Measurements from ENCODE around the gene CDKAL1.

Gene CDKAL1

DNA sequence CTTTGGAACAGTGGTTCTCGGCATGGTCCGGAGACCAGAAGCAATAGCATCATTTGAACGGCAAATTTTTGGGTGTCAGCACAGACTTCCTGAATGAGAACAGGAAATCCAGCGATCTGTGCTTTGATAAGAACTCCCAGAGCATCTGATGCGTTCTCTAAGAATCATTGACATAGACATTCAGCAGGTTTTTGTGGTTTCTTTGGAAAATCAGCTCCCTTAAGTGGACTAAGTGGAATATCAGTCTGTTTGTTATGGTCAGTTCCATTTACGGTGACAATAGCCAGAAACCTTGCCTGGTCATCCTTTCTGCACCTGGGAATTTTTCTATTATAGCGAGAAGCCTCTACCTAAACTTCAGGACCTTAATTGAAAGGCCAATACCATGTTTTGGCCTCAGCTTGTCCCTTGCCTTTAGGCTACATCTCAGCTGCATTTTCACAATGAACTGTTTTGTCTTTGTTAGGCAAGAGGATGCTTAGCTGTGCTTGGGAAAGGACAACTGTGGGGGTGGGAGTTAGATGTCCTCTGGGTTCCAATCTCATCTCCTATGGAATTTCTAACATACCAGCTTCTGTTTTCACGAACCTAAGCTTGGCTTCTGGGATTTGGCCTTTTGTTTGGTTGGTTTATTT, 299.7 kb downstream of the CDKAL1 start:
- DNase-seq (ENCODE audit: low read depth, low spot score), result peak; percentile 77

DNA sequence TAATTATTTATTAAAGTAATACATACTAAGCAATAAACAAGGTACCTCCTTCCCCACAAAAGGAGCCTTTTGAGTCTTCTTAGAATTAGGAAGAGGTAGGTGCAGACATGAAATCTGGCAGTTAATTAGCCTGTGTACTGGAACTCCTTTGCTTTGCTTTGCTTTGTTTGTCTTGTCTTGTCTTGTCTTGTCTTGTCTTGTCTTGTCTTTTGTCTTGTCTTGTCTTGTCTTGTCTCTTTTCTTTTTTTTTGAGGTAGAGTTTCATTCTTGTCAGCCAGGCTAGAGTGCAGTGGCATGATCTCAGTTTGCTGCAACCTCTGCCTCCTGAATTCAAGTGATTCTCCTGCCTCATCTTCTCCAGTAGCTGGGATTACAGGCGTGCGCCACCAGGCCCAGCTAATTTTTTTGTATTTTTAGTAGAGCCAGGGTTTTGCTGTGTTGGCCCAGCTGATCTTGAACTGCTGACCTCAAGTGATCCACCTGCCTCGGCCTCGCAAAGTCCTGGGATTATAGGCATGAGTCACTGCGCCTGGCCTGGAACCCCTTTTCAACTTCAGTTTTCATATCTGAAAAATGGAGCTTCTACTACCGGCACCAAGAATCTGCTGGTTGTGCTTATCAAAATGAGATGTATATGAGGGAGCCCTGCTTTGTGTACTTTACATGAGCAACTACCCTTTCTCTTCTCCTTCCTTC, 301.2 kb downstream of the CDKAL1 start:
- peak; percentile 6 for DNase-seq (ENCODE audit: low read depth, low spot score)

DNA sequence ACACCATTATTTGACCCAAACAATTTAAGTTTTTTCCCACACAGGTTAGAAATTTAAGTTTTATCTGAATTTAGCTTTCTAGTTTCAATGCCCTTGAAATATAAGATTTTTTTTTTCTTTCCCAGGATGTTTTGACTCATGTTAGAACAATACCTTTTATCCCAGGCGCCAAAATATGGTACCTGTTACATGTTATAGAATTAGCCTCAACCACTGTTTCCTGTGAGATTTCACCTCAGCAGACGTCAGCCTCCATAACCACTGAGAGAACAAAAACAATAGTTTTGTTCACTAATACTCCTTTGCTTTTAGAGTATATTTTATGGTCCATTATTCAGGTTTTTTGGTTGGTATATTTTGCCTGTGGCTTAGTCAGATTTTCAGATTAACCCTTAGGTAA, 302.9 kb downstream of the CDKAL1 start:
- no peak for DNase-seq (ENCODE audit: low read depth, low spot score)

DNA sequence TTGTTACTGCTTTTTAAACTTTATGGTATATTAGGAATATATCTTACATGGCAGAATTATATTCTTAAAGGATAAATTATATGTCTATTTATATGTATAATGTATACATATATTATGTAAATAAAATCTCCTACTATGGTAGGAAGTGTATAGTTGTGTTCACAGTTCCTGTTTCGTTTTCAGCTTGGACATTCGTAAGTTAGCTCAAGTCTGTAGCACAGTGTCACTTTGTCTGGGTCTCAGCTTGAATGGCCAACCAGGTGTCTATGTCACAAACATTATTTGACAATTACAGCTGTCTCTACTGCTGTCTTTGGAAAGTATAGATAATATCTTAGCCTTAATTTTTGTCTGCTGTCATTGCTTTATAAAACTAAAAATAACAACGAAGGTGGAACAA, 303.9 kb downstream of the CDKAL1 start:
- no peak for DNase-seq (ENCODE audit: low read depth, low spot score)

DNA sequence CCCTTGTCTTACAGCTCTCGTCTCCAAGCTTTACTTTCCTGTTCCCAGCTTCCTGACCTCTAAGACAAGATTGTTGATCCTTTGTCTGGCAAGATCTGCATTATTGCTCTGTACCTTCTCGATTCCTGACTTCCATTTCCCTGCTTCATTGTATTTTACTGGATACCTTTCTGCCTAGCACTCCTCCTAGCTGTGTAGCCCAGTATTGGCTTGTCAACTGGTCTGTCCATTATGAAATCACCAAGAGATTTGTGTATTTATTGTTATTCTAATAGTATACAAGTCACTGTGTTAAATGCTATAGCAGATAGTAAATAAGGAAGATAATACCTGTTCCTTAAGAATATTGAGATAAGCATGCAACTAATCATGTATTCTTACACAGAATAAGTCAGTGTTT, 305.4 kb downstream of the CDKAL1 start:
- no peak for DNase-seq (ENCODE audit: low read depth, low spot score)

DNA sequence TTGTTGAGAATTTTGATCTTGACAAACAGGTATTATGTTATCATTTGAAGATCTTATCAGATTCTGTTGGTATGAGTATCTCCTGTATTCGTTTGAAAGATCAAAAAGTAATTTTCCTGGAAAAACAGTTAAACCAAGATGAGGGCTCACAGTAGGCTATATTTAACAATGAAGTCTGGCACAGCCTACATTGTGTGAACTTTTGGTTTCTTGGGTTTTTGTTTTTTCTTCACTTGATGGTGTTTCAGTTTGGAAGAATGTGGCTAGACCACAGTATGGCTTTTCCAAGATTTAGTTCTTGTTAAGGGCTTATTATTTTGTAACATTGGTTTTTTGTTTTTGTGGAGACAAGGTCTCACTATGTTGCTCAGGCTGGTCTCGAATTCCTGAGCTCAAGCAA, 306.4 kb downstream of the CDKAL1 start:
- DNase-seq (ENCODE audit: low read depth, low spot score), result no peak

DNA sequence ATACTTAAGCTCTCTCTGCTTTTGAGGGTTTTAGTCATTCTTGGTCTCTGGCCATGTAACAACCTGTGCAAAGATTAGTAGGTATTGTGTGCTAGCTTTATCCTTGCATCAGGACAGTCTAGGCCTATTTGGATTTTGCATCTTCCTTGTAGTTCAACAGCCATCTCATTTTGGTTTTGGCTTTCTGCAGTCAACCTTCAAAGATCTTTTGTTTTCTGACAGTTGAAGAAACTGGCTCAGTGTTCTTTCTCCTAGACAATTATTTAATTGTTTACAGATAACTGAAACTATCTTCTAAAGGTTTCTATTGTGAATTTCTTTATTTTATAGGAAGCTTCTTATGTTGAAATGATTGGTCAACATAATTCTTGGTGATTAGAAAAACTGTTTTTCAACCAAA, 307.5 kb downstream of the CDKAL1 start:
- DNase-seq (ENCODE audit: low read depth, low spot score), result no peak

DNA sequence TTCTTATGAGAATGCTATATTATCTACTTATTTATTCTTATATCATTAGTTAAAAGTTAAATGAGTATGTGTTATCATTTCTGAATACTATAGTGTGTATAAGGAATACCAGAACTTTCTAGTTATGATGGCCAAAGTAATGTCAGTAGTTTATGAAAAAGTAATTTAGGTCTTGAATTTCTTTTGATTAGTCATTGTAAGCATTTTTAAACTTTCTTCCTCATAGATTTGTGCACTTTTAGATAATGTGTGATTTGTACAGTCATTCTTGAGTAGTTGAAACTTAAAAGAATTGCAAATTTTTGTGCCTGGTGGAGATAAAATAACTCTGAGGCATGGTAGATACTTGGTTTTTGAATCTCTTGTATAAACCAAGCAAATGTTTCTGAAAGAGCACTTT, 311.3 kb downstream of the CDKAL1 start:
- no peak for DNase-seq (ENCODE audit: low read depth, low spot score)

DNA sequence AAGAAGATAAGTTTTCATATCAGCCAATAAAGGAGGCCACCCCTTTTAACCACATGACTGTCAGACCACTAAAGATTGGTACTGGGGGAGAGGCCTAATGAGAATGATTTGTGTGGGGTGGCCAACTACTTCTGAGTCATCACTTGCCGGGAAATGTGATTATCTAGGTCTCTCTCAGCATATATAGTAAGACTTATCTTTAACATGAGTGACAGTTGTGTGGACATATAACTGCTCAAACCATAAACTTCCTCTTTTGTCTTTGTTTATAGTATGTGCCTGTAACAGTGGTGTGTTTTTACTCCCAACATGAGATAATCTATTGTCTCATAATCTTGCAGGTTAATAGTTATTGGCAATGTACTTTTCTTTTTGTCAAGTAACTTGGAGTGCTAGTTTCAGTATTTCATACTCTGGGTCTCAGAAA, 312.4 kb downstream of the CDKAL1 start:
- DNase-seq (ENCODE audit: low read depth, low spot score), result no peak

DNA sequence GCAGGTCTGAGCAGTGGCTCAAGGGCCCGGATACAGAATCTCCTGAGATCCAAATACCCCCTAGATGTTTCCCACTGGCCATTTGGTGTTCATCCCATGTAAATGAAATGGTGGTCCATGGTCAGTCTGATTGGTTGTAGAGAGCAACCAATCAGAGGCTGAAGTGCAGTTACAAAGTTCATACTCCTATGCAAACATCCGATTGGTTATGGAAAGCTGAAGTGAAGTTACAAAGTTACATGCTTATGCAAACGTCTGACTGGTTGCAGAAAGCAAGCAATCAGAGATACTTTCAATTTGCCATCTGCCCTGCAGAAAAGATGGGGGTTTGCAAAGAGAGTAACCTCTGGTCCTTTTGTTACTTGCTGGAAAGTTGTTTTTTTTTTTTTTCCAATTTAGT, 313.6 kb downstream of the CDKAL1 start:
- DNase-seq (ENCODE audit: low read depth, low spot score), result no peak

DNA sequence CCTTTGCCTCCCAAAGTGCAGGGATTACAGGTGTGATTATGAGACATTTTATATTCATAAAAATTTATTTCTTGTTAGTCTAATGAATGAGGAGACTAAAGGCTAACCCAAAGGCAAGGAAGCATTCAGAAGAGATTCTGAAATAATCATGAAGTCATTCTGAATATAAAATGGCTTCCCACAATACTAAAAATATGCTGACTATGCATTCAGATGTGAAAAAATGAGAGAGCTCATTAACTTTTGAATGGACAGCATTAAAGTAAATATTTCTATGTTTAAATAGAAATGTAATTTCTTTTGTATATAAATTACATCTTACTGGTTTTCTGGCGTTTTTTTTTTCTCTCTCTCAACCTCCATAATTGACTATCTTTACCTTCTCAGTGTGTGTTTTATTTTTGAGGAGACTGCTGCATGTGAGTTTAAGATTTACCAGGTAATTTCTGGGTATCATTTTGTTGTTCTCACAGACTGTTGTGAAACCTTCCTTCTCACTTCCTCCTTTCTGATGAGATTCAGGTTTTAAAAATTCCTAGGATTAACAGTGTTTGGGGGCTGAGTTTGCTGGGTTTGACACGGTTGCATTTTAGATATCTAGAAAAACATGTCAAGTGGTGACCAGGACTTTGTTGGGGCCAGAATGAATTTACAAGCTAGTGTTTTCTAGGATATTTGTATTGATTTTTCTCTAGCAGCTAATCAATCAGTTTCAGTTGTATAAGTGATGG, 316.6 kb downstream of the CDKAL1 start:
- DNase-seq (ENCODE audit: low read depth, low spot score), result no peak

DNA sequence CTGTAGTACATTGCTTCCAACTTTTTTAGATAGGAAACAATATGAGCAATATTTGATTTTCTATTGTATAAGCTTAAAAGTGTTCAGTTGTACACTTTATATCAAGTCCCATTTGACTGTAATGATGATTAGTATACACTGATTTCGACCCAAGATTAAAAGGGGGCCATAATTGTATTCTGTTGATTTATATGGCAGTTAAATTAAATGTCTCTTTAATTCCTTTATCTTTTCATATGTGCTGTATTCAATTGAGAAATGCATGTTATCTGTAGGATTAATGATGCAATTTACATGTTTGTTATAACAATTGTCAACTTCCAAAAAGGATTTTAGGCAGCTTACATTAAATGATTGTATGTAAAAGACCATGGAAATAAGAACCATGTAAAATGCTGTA, 317.5 kb downstream of the CDKAL1 start:
- no peak for DNase-seq (ENCODE audit: low read depth, low spot score)

DNA sequence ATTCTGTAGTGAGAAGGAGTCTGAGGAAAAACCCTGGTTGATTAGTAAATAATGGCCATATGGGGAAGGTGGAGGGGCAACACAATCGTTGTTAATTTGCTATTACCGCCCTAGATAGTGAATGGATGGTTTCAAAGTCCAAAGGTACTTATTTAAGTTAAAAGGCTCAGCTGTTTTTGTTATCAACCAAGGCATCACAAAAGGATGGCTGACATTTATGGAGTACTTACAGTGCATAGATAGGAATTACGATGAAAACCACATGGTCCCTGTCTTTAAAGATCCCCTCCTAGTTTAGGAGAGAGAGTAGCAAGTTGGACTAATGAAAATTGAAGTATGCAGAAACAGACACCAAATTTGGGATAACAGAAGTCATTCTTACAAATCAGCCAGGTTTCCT, 319.6 kb downstream of the CDKAL1 start:
- no peak for DNase-seq (ENCODE audit: low read depth, low spot score)

DNA sequence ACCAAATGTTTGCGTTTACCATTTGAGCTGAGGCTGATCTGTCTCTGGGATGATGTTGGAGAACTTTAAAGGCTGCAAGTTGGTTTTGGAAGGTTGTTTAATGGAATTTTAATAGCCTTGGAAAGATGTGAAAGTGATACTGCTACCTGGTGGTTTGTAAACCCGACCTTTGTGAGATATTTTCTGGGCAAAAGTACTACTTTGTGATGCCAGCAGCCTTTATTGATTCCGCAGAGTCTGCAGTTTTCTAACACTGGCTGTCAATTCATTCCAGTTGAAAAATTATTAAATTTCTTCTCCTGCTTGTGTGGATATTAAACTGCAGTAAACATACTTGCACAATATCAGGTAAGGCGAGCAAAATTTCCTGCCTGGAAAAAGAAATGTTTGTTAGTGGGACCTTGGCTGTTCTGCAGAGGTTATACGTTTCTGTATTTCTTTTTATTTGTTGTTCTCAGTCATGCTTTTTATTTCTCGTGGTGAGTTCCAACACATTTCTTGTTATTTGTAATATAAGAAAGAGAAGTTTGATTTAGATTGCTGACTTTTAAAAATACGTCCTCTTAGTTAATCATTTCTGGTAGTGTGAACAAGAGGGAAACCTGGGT, 322.5 kb downstream of the CDKAL1 start:
- no peak for DNase-seq (ENCODE audit: low read depth, low spot score)

DNA sequence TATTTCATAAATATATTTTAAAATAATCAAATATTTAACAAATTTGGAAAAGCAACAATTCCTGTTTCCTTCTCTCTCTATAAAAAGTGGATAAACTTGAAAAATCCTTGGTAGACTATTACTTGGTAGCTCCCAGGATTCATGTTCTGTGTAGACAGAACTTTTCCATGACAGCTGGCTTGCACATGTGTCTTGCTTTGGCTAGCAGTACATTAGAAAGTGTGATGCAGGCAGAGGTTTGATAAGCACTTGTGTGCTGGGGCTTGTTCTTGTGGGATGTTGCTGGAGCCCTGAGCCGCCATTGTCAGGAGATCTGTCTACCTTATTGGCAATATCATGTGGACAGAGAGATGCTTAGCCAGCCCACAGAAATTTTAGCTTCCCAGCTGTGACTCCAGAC, 327.2 kb downstream of the CDKAL1 start:
- no peak for DNase-seq (ENCODE audit: low read depth, low spot score)

DNA sequence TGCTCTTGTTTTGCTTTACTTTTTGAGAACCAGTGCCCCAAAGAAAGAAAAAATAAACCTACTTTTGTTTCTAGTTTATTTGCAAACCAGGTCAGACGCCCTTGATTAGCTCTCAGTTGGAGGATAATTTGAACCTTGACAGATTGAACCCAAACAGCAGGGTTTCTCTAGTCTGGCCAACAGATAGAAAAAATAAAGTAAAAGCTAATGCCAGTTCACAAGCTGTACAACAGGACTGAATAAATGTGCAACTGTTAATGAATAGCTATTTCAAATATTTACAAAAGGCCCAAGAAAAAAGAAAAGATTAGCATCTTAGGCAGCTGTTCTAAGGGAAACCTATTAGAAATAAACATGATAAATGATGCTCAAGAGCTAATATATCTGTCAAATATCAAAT, 331.8 kb downstream of the CDKAL1 start:
- no peak for DNase-seq (ENCODE audit: low read depth, low spot score)

DNA sequence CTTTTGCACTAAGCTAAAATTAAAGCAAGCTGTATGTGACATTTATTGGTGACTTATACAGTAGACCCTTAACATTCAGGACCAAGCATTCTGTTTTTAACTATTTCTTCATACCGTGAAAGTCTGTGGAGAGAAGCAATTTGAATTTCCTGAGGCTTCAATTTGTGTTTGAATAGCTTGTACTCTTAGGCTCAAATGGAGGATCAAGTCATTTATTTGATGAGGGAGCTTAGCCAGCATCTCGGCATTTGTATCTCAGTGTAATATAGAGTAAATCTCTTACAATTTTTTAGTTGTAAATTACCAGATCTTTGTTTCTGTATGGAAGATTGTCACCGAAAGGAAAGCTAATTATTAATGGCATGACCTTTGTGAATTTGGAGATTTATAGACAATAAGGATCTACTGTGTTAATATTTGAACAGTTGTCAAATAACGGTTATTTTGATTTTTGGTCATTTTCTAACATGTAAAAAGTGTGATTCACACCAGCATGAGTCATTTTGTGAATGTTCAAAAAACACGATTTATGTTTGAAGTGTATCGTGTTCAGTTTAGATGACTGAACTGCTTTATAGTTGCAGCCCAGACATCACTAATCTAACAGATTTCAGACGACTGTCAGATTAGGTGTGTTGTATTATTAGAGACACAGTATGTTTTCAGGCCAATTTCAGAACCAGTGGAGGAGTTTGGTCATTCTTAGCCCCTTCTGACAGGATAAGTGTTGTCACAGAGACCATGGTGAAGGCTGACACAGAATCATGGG, 332.9 kb downstream of the CDKAL1 start:
- no peak for DNase-seq (ENCODE audit: low read depth, low spot score)

DNA sequence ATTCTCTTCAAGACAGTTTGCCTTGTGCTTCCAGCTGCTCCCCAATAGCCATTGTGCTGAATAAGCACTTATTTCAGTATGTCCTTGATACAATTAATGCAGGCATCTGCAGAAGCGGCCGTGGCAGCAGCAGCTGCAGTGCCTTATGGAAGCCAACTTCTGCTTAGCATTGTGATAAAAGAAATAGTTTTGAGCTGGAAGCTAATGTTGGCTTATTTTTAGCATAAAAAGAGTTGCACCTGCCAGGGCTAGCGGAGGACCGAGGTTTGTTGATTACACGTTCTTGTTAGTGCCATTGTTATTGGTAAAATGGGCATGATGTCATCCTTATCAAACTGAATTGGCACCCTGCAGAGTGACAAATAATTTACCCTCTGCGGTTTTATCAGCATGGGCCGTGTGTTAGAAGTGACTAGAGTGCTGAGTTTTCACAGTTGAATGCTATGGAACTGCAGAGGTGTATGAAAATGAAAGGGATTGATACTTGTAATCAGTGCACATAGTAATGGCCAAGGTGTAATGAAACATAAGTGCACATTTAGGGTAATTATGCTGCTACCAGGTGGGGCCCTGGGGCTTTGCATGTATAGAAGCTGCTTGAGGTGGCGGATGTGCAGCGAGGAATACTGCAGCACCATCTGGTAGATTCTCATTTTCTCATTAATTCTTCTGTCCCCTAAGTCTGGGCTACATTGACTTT, 334.3 kb downstream of the CDKAL1 start:
- no peak for DNase-seq (ENCODE audit: low read depth, low spot score)

DNA sequence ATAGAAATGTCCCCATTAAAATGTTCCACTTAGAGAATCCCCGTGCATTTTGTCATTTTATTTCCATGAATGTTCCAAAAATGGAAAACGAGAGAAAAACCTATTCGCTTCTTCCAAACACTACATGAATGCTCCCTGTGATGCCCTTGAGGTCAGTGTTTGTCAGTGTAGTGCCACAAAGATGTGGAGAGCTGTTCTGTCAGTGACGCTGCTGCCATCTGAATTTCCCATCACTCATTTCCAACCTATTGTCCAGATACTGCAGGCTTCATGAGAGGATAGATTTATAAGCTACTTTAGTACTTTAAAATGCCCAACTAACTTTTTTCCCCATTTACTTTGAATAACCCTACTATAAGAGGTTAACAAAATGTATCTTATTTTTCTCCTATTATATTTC, 335.8 kb downstream of the CDKAL1 start:
- DNase-seq (ENCODE audit: low read depth, low spot score), result no peak

DNA sequence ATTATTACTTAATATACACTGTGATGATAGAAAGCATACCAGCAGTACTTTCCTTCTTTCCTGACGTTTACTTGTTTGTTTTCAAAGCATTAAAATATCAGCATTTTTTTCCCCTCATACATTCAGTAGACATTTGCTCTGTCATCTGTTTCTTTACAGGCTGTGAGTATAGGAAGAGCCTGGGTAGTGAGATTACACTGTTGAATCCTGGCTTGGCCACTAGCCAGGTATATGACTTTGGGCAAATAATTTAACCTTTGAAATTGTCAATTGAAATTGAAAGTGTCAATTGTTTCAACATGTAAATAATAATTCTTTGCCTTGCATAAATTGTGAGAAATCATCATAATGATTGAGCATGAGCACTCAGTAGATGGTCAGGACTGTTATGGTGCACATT, 336.2 kb downstream of the CDKAL1 start:
- DNase-seq (ENCODE audit: low read depth, low spot score), result no peak

Data from ELF-1 (cell line).